ENCODE data around the gene TLN1.

Gene TLN1

GRCh38 chr9:35719546-35719945, 12.4 kb downstream of the TLN1 start:
- no peak for TF ChIP-seq CTCF (conservative IDR thresholded peaks at IDR 0.05; ENCODE audit: control insufficient read depth, insufficient read depth, low read depth, low read length)
- H3K4me3 ChIP-seq (ENCODE audit: control insufficient read depth, low read depth, low read length): no peak overlapping the region
- no peak for DNase-seq (ENCODE audit: low read depth)

GRCh38 chr9:35718721-35719511, 13.1 kb downstream of the TLN1 start:
- no peak for TF ChIP-seq CTCF (conservative IDR thresholded peaks at IDR 0.05; ENCODE audit: control insufficient read depth, insufficient read depth, low read depth, low read length)
- no peak overlapping the region for H3K4me3 ChIP-seq (ENCODE audit: control insufficient read depth, low read depth, low read length)
- peak; percentile 32 for DNase-seq (ENCODE audit: low read depth)

GRCh38 chr9:35717132-35717870, 14.7 kb downstream of the TLN1 start:
- H3K4me3 ChIP-seq (ENCODE audit: control insufficient read depth, low read depth, low read length): no peak overlapping the region
- TF ChIP-seq CTCF (conservative IDR thresholded peaks at IDR 0.05; ENCODE audit: control insufficient read depth, insufficient read depth, low read depth, low read length): no peak
- no peak for DNase-seq (ENCODE audit: low read depth)

- H3K4me3 ChIP-seq (ENCODE audit: control insufficient read depth, low read depth, low read length): no peak overlapping the region
- no peak for DNase-seq (ENCODE audit: low read depth)
- TF ChIP-seq CTCF (conservative IDR thresholded peaks at IDR 0.05; ENCODE audit: control insufficient read depth, insufficient read depth, low read depth, low read length): no peak
Measured at GRCh38 chr9:35716230-35716629, 15.8 kb downstream of the TLN1 start.

- TF ChIP-seq CTCF (conservative IDR thresholded peaks at IDR 0.05; ENCODE audit: control insufficient read depth, insufficient read depth, low read depth, low read length): no peak
- H3K4me3 ChIP-seq (ENCODE audit: control insufficient read depth, low read depth, low read length): no peak overlapping the region
- no peak for DNase-seq (ENCODE audit: low read depth)
Measured at GRCh38 chr9:35714579-35715252, 17.3 kb downstream of the TLN1 start.

GRCh38 chr9:35714123-35714522, 17.9 kb downstream of the TLN1 start:
- DNase-seq (ENCODE audit: low read depth): no peak
- no peak for TF ChIP-seq CTCF (conservative IDR thresholded peaks at IDR 0.05; ENCODE audit: control insufficient read depth, insufficient read depth, low read depth, low read length)

More at GRCh38 chr9:35714123-35714522, 17.9 kb downstream of the TLN1 start:
- no peak overlapping the region for H3K4me3 ChIP-seq (ENCODE audit: control insufficient read depth, low read depth, low read length)
